Right atrium auricular region (tissue), 2 donors: ENCODE measurements around the gene SETD6. TPM values are rescaled to one million over a fixed set of nuclear protein-coding genes. Genes with fewer than 3 reads are reported as not detected.

Experiments
- DNase-seq: peaks from one replicate; pipeline ENCODE4 v3.0.0-alpha.2; 2019; ENCODE audit warnings: low spot score
- H3K27ac ChIP-seq, 2 donors: fragments of 200-600 bp; sonication (generic); 1 replicate in 1 of 2; 2 replicates in 1 of 2; pipeline ENCODE4 v1.5.1; 2016 to 2019
- H3K27me3 ChIP-seq, 2 donors: fragments of 200-600 bp; sonication (generic); one replicate each; pipeline versions ENCODE4 v1.5.1 to v1.6.0; 2017 to 2019
- H3K36me3 ChIP-seq: fragments of 200-600 bp; sonication (generic); one replicate; pipeline ENCODE4 v1.5.1; 2016
- H3K4me1 ChIP-seq, 2 donors: fragments of 200-600 bp; sonication (generic); one replicate each; pipeline versions ENCODE4 v1.5.1 to v1.6.0; 2017 to 2019
- H3K4me3 ChIP-seq, 2 donors: fragments of 200-600 bp; sonication (generic); 1 replicate in 1 of 2; 2 replicates in 1 of 2; pipeline ENCODE4 v1.5.1; 2017 to 2019; ENCODE audit warnings: mild to moderate bottlenecking in 1 of 2, moderate library complexity in 1 of 2
- H3K9me3 ChIP-seq, 2 donors: fragments of 200-600 bp; sonication (generic); one replicate each; pipeline ENCODE4 v1.5.1; 2019
- CTCF ChIP-seq, 2 donors: fragments of 200-600 bp; sonication (generic); IDR thresholded peaks; one replicate each; pipeline ENCODE4 v1.5.1; 2019; ENCODE audit warnings: antibody characterized with exemption in 2 of 2
- total RNA-seq, 2 donors: library from RNA; depleted of rRNA; stranded (reverse); fragments of >200 nt; gene quantifications; one replicate each; pipeline ENCODE4 v1.1.0, GENCODE V29; 2016

The SETD6 gene
- total RNA-seq, 2 donors from 2014 or later: 11.9 to 12.9 TPM

GRCh38 chr16:58481226-58481869 lies 34.0 kb upstream of the SETD6 start:
- no peaks in the 10 kb centered on the region for H3K36me3 ChIP-seq
- peak overlapping the region in 1 of 2 donors; percentile 7 for H3K27ac ChIP-seq
- H3K4me3 ChIP-seq: no peak overlapping the region
- TF ChIP-seq CTCF (IDR thresholded peaks at IDR 0.05): no peak
- peaks cover 0 to 43% of the 10 kb centered on the region in 2 donors for H3K4me1 ChIP-seq
- H3K9me3 ChIP-seq: no peaks in the 10 kb centered on the region
- no peaks in the 10 kb centered on the region for H3K27me3 ChIP-seq
- DNase-seq: no peak

- no peak for DNase-seq
- Histone ChIP-seq H3K27me3 (no peaks in the 10 kb centered on the region), H3K4me1 (peaks cover 0 to 43% of the 10 kb centered on the region in 2 donors), H3K36me3 (no peaks in the 10 kb centered on the region), H3K9me3 (no peaks in the 10 kb centered on the region), H3K27ac (peak overlapping the region; percentile 7 to 48), H3K4me3 (no peak overlapping the region)
- TF ChIP-seq CTCF (IDR thresholded peaks at IDR 0.05): no peak
Measured at GRCh38 chr16:58481931-58482330, 33.4 kb upstream of the SETD6 start.

GRCh38 chr16:58485184-58485887 lies 30.0 kb upstream of the SETD6 start:
- DNase-seq: no peak
- TF ChIP-seq CTCF (IDR thresholded peaks at IDR 0.05): no peak
- H3K4me3 ChIP-seq: no peak overlapping the region
- no peaks in the 10 kb centered on the region for H3K36me3 ChIP-seq
- peak overlapping the region; percentile 35 to 72 for H3K27ac ChIP-seq
- no peaks in the 10 kb centered on the region for H3K9me3 ChIP-seq
- H3K27me3 ChIP-seq: no peaks in the 10 kb centered on the region
- H3K4me1 ChIP-seq: peaks cover 0 to 55% of the 10 kb centered on the region in 2 donors

- TF ChIP-seq CTCF (IDR thresholded peaks at IDR 0.05): peak; percentile 95 to 98
- H3K4me3 ChIP-seq: peak overlapping the region in 1 of 2 donors; percentile 27
- peaks cover 0 to 40% of the 10 kb centered on the region in 2 donors for H3K4me1 ChIP-seq
- H3K27me3 ChIP-seq: no peaks in the 10 kb centered on the region
- peak; percentile 84 for DNase-seq
- no peaks in the 10 kb centered on the region for H3K9me3 ChIP-seq
- peak overlapping the region; percentile 52 to 62 for H3K27ac ChIP-seq
- no peaks in the 10 kb centered on the region for H3K36me3 ChIP-seq
Measured at GRCh38 chr16:58487566-58488351, 27.6 kb upstream of the SETD6 start.

- Histone ChIP-seq H3K27me3 (no peaks in the 10 kb centered on the region), H3K4me3 (no peak overlapping the region), H3K27ac (peak overlapping the region; percentile 52 to 62), H3K9me3 (no peaks in the 10 kb centered on the region), H3K4me1 (peaks cover 0 to 40% of the 10 kb centered on the region in 2 donors), H3K36me3 (no peaks in the 10 kb centered on the region)
- no peak for DNase-seq
- TF ChIP-seq CTCF (IDR thresholded peaks at IDR 0.05): no peak
Measured at GRCh38 chr16:58488531-58488930, 26.8 kb upstream of the SETD6 start.
